Suprapubic skin (tissue), 4 donors: ENCODE measurements around the gene PSMG3. TPM values are rescaled to one million over a fixed set of nuclear protein-coding genes. Genes with fewer than 3 reads are reported as not detected.

Experiments used
- DNase-seq, 2 donors: peaks; one replicate each; pipeline ENCODE4 v3.0.0-alpha.2; 2019; ENCODE audit warnings: low spot score in 2 of 2
- H3K27ac ChIP-seq: fragments of 200-600 bp; sonication (generic); one replicate; pipeline ENCODE4 v1.5.1; 2019
- H3K27me3 ChIP-seq: fragments of 200-600 bp; sonication (generic); one replicate; pipeline ENCODE4 v1.5.1; 2019
- H3K36me3 ChIP-seq: fragments of 200-600 bp; sonication (generic); one replicate; pipeline ENCODE4 v1.5.1; 2019
- H3K4me1 ChIP-seq: fragments of 200-600 bp; sonication (generic); one replicate; pipeline ENCODE4 v1.5.1; 2019
- H3K4me3 ChIP-seq: fragments of 200-600 bp; sonication (generic); one replicate; pipeline ENCODE4 v1.5.1; 2019; ENCODE audit warnings: mild to moderate bottlenecking
- H3K9me3 ChIP-seq: fragments of 200-600 bp; sonication (generic); one replicate; pipeline ENCODE4 v1.5.1; 2019
- EP300 ChIP-seq: sonication (generic); formaldehyde crosslinking; IDR thresholded peaks from one replicate; pipeline ENCODE4 v1.6.1; 2017; ENCODE audit warnings: antibody characterized with exemption
- POLR2A ChIP-seq, 2 donors: fragments of 450-650 bp; IDR thresholded peaks; one replicate each; pipeline ENCODE4 v1.6.1; 2017; ENCODE audit warnings: antibody characterized with exemption in 2 of 2, mild to moderate bottlenecking in 2 of 2, moderate library complexity in 2 of 2
- POLR2AphosphoS5 ChIP-seq, 3 donors: sonication (generic); formaldehyde crosslinking; IDR thresholded peaks; one replicate each; pipeline ENCODE4 v1.6.1; 2017; ENCODE audit warnings: antibody characterized with exemption in 3 of 3
- WGBS: methylation state at CpG from one replicate; pipeline ENCODE4 v1.1.5; 2018; 5-methylcytosine and 5-hydroxymethylcytosine counted together
- total RNA-seq, 4 donors: library from RNA; depleted of rRNA; stranded (reverse); fragments of >200 nt; gene quantifications; one replicate each; pipeline ENCODE4 v1.1.0, GENCODE V29; 2016
- TF ChIP-seq, protein P1 (sequence below), 2 donors: fragments of 200-600 bp in 1 of 2; fragments of 450-650 bp in 1 of 2; sonication (generic) in 1 of 2; IDR thresholded peaks; one replicate each; pipeline ENCODE4 v1.5.1; 2016 to 2019; ENCODE audit warnings: antibody characterized with exemption in 2 of 2, mild to moderate bottlenecking in 1 of 2, moderate library complexity in 1 of 2

PSMG3 gene
- total RNA-seq, 4 donors from 2014 or later = 35.7 to 79.0 (median 62.0) TPM

DNA sequence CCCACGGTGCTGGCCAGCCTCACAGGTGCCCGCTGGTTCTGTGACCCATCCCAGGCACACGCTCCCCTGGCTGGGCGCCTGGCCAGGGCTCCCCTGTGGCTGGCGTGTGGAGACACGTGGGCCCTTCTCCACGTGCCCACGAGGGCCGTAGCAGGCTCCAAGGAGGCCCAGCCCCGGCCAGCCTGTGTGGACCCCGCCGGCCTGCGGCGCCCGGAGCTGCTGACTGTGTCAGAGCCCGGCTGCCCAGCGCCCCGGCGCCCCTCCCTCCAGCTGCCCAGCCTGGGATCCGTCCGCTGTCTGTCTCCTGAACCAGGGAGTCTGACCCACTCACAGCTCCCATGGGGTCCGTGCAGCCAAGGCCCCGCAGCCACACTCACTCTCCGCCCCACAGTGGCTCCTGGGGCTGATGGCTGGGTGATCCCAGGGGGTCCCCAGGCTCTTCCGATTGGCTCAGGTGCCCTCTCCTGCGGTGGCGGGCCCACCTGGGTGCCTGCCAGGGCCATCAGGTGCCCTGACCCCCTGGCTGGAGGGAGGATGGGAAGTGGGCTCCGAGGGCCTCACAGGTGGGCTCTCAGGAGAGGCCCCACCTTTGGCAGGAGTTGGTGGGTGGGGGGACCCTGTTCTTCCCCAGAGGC, 23.4 kb downstream of the PSMG3 start:
- peaks cover 30% of the 10 kb centered on the region for H3K36me3 ChIP-seq
- H3K27me3 ChIP-seq = no peaks in the 10 kb centered on the region
- no peak overlapping the region for H3K27ac ChIP-seq
- no peak for DNase-seq
- H3K9me3 ChIP-seq = no peaks in the 10 kb centered on the region
- 62% methylated on average over 19 of the region's 28 CpGs for WGBS
- peaks cover 21% of the 10 kb centered on the region for H3K4me1 ChIP-seq
- TF ChIP-seq POLR2A (IDR thresholded peaks at IDR 0.05) = no peak
- TF ChIP-seq, protein P1, sequence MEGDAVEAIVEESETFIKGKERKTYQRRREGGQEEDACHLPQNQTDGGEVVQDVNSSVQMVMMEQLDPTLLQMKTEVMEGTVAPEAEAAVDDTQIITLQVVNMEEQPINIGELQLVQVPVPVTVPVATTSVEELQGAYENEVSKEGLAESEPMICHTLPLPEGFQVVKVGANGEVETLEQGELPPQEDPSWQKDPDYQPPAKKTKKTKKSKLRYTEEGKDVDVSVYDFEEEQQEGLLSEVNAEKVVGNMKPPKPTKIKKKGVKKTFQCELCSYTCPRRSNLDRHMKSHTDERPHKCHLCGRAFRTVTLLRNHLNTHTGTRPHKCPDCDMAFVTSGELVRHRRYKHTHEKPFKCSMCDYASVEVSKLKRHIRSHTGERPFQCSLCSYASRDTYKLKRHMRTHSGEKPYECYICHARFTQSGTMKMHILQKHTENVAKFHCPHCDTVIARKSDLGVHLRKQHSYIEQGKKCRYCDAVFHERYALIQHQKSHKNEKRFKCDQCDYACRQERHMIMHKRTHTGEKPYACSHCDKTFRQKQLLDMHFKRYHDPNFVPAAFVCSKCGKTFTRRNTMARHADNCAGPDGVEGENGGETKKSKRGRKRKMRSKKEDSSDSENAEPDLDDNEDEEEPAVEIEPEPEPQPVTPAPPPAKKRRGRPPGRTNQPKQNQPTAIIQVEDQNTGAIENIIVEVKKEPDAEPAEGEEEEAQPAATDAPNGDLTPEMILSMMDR (IDR thresholded peaks at IDR 0.05) = no peak
- no peak for TF ChIP-seq EP300
- TF ChIP-seq POLR2AphosphoS5 (IDR thresholded peaks at IDR 0.05) = no peak
- H3K4me3 ChIP-seq = no peak overlapping the region

DNA sequence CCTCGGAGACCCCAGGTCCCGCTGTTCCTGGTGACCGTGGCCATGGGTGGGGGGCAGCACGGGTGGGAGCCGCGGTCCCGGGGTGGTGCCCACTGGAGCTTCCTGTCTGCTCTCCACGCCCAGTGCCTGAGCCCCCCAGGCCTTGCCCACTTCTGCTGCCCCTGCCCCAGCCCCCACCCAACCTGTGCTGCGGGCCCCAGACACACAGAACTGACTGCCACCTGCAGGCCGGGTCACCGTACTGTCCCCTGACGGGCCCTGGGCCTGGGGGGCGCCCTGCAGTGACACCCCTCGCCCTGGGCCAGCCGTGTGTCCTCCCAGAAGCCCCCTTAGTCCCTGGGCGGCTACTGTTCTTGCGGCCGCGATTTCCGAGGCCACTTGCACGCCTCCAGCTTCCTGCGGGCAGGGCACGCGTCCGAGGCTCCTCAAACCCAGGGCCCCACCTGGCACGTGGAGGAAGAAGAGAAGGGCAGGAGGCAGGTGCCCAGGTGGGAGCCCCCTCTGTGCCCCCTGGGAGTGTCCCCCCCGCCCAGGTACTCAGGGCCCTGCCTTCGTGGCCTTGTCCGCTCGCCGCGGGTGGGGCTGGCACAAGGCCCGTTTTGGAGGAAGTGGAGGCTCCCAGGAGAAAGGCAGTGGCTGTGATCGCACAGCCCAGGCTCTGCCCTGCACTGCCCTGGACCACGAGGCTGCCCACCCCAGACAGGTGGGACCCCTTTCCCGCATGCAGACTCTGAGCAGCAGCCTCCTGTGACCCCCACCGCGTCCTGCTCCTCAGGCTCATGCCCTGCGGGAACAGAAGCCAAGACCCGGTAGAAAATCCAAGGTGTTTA, 24.2 kb downstream of the PSMG3 start:
- Histone ChIP-seq H3K4me3 (no peak overlapping the region), H3K9me3 (no peaks in the 10 kb centered on the region), H3K27ac (no peak overlapping the region), H3K27me3 (no peaks in the 10 kb centered on the region), H3K36me3 (peaks cover 38% of the 10 kb centered on the region), H3K4me1 (peaks cover 21% of the 10 kb centered on the region)
- 91% methylated on average over 19 of the region's 40 CpGs for WGBS
- TF ChIP-seq POLR2A (IDR thresholded peaks at IDR 0.05) = no peak
- TF ChIP-seq, protein P1 (IDR thresholded peaks at IDR 0.05) = no peak
- TF ChIP-seq EP300 = no peak
- no peak for TF ChIP-seq POLR2AphosphoS5 (IDR thresholded peaks at IDR 0.05)
- no peak for DNase-seq

GRCh38 chr7:1544896-1545416, 24.9 kb downstream of the PSMG3 start:
- Histone ChIP-seq H3K27ac (no peak overlapping the region), H3K27me3 (no peaks in the 10 kb centered on the region), H3K9me3 (no peaks in the 10 kb centered on the region), H3K4me3 (no peak overlapping the region), H3K4me1 (peaks cover 21% of the 10 kb centered on the region), H3K36me3 (peaks cover 40% of the 10 kb centered on the region)
- no CpG with 5 or more reads among the region's 16 CpGs for WGBS
- no peak for DNase-seq
- TF ChIP-seq, protein P1 (IDR thresholded peaks at IDR 0.05) = no peak

- peaks cover 23% of the 10 kb centered on the region for H3K4me1 ChIP-seq
Measured at GRCh38 chr7:1544178-1544895, 25.5 kb downstream of the PSMG3 start.

More at GRCh38 chr7:1544178-1544895, 25.5 kb downstream of the PSMG3 start:
- WGBS = 56% methylated on average over 30 of the region's 41 CpGs
- Histone ChIP-seq H3K9me3 (no peaks in the 10 kb centered on the region), H3K27me3 (no peaks in the 10 kb centered on the region), H3K4me3 (no peak overlapping the region), H3K36me3 (peaks cover 44% of the 10 kb centered on the region), H3K27ac (no peak overlapping the region)
- DNase-seq = no peak
- TF ChIP-seq, protein P1 (IDR thresholded peaks at IDR 0.05) = no peak
